Measurements from ENCODE around the gene VSTM2A. TPM values are rescaled to one million over a fixed set of nuclear protein-coding genes. Genes with fewer than 3 reads are reported as not detected.

VSTM2A gene
- total and polyA plus RNA-seq, 10 of the 15 experiments (the other 5 are each of a cell fraction or from before 2014, with no cell fraction given): 0.22 TPM; not detected in 9

- Histone ChIP-seq H3K4me2 (ENCODE audit: control insufficient read depth, insufficient read depth) (no peak overlapping the region), H3K36me3 (ENCODE audit: control insufficient read depth in 2 of 2, insufficient read depth in 2 of 2, low read length in 1 of 2) (no peaks in the 10 kb centered on the region), H4K20me1 (ENCODE audit: control insufficient read depth, insufficient read depth) (no peaks in the 10 kb centered on the region), H3K79me2 (ENCODE audit: control insufficient read depth, insufficient read depth, low read length) (no peaks in the 10 kb centered on the region), H3K4me3 (no peak overlapping the region), H3K9me3 (replicated peaks; ENCODE audit: control insufficient read depth, insufficient read depth, low read length) (no peaks in the 10 kb centered on the region), H2AFZ (ENCODE audit: control insufficient read depth, low read depth, low read length) (no peak overlapping the region), H3K27me3 (replicated peaks in 1 of 2; ENCODE audit: control insufficient read depth in 2 of 2, insufficient read depth in 2 of 2, low read length in 1 of 2) (no peaks in the 10 kb centered on the region), H3K4me1 (ENCODE audit: control insufficient read depth, insufficient read depth, low read length) (no peaks in the 10 kb centered on the region), H3K27ac (ENCODE audit: control insufficient read depth, insufficient read depth) (no peak overlapping the region), H3K9ac (ENCODE audit: control insufficient read depth, insufficient read depth, low read length) (no peak overlapping the region)
- TF ChIP-seq STAT1 (conservative IDR thresholded peaks at IDR 0.05) (no peak), MEF2A (IDR thresholded peaks at IDR 0.05; ENCODE audit: insufficient read depth, low read depth, low read length) (no peak)
- intact Hi-C loops (cut with micrococcal nuclease; ENCODE audit: unreplicated experiment) (no loop called here), in situ Hi-C loops (cut with MboI) (no loop called here)
- ChIA-PET SMC1A (ENCODE audit: uncharacterized antibody, unreplicated experiment) (no interaction called here), CTCF (no interaction called here), RAD21 (ENCODE audit: unreplicated experiment) (no interaction called here), POLR2A (no interaction called here)
- no peak for DNase-seq (ENCODE audit: low read depth, low spot score)
- FAIRE-seq: no peak
- ATAC-seq: no peak
- BruUV-seq (replicated peaks): no TSS peak
- 0% methylated on average over 2 of the region's 2 CpGs for WGBS (ENCODE audit: insufficient coverage, insufficient replicate concordance, low lambda C conversion rate, missing lambda C conversion rate)
Observed at GRCh38 chr7:54581511-54581910, 39.3 kb downstream of the VSTM2A start.

GRCh38 chr7:54591404-54592386 lies 49.5 kb downstream of the VSTM2A start:
- 27% methylated on average over 15 of the region's 15 CpGs for WGBS (ENCODE audit: insufficient coverage, insufficient replicate concordance, low lambda C conversion rate, missing lambda C conversion rate)
- no peak overlapping the region for H3K4me3 ChIP-seq
- SMC1A ChIA-PET (ENCODE audit: uncharacterized antibody, unreplicated experiment): no interaction called here

More at GRCh38 chr7:54591404-54592386, 49.5 kb downstream of the VSTM2A start:
- Histone ChIP-seq H2AFZ (ENCODE audit: control insufficient read depth, low read depth, low read length) (no peak overlapping the region), H3K27ac (ENCODE audit: control insufficient read depth, insufficient read depth) (no peak overlapping the region), H4K20me1 (ENCODE audit: control insufficient read depth, insufficient read depth) (no peaks in the 10 kb centered on the region), H3K9ac (ENCODE audit: control insufficient read depth, insufficient read depth, low read length) (no peak overlapping the region), H3K4me1 (ENCODE audit: control insufficient read depth, insufficient read depth, low read length) (no peaks in the 10 kb centered on the region), H3K4me2 (ENCODE audit: control insufficient read depth, insufficient read depth) (no peak overlapping the region), H3K36me3 (ENCODE audit: control insufficient read depth in 2 of 2, insufficient read depth in 2 of 2, low read length in 1 of 2) (no peaks in the 10 kb centered on the region), H3K9me3 (replicated peaks; ENCODE audit: control insufficient read depth, insufficient read depth, low read length) (no peaks in the 10 kb centered on the region), H3K27me3 (replicated peaks in 1 of 2; ENCODE audit: control insufficient read depth in 2 of 2, insufficient read depth in 2 of 2, low read length in 1 of 2) (no peaks in the 10 kb centered on the region), H3K79me2 (ENCODE audit: control insufficient read depth, insufficient read depth, low read length) (no peaks in the 10 kb centered on the region)
- FAIRE-seq (no peak), ATAC-seq (no peak), DNase-seq (ENCODE audit: low read depth, low spot score) (no peak)
- in situ Hi-C loops (cut with MboI) (no loop called here), intact Hi-C loops (cut with micrococcal nuclease; ENCODE audit: unreplicated experiment) (no loop called here)
- ChIA-PET CTCF (no interaction called here), RAD21 (ENCODE audit: unreplicated experiment) (no interaction called here), POLR2A (no interaction called here)
- BruUV-seq (replicated peaks): no TSS peak
- TF ChIP-seq HCFC1 (IDR thresholded peaks at IDR 0.05; ENCODE audit: low read length) (no peak), CREB1 (IDR thresholded peaks at IDR 0.05; ENCODE audit: low read depth) (no peak), BCL3 (IDR thresholded peaks at IDR 0.05; ENCODE audit: borderline replicate concordance, insufficient read depth, low read depth, low read length, poor library complexity, severe bottlenecking) (no peak), ZSCAN29 (IDR thresholded peaks at IDR 0.05) (no peak), SREBF2 (IDR thresholded peaks at IDR 0.05; ENCODE audit: low read length) (no peak), MAX (IDR thresholded peaks at IDR 0.05; ENCODE audit: low read depth, low read length) (no peak), FOXK2 (IDR thresholded peaks at IDR 0.05) (no peak), PRDM15 (CRISPR knock-in tag; IDR thresholded peaks at IDR 0.05) (no peak), MXI1 (IDR thresholded peaks at IDR 0.05; ENCODE audit: low read depth, low read length) (no peak)

Measured in GM12878 (cell line).